HEK293 (cell line): ENCODE measurements around the gene RANBP10.

Experiments
- BCL11A ChIP-seq: fragments of 450-650 bp; formaldehyde crosslinking; IDR thresholded peaks from 2 replicates; pipeline ENCODE4 v1.5.1; 2016; ENCODE audit warnings: low read depth, missing biosample characterization, missing genetic modification characterization
- EGR2 ChIP-seq: fragments of 450-650 bp; formaldehyde crosslinking; IDR thresholded peaks from 2 replicates; pipeline ENCODE4 v1.5.1; 2016; ENCODE audit warnings: low read depth, missing biosample characterization, missing genetic modification characterization
- KLF10 ChIP-seq: fragments of 450-650 bp; IDR thresholded peaks from 2 replicates; pipeline ENCODE4 v1.5.1; 2018; ENCODE audit warnings: missing biosample characterization, mild to moderate bottlenecking, missing genetic modification characterization
- KLF16 ChIP-seq: fragments of 450-650 bp; formaldehyde crosslinking; IDR thresholded peaks from 2 replicates; pipeline ENCODE4 v1.5.1; 2017; ENCODE audit warnings: missing biosample characterization, missing genetic modification characterization
- SCRT1 ChIP-seq: fragments of 450-650 bp; formaldehyde crosslinking; IDR thresholded peaks from 2 replicates; pipeline ENCODE4 v1.5.1; 2016; ENCODE audit warnings: missing biosample characterization, missing genetic modification characterization, borderline replicate concordance
- ZFP37 ChIP-seq: fragments of 450-650 bp; formaldehyde crosslinking; IDR thresholded peaks from 2 replicates; pipeline ENCODE4 v1.5.1; 2016; ENCODE audit warnings: missing biosample characterization, missing genetic modification characterization
- ZIC2 ChIP-seq: fragments of 450-650 bp; formaldehyde crosslinking; IDR thresholded peaks from 2 replicates; pipeline ENCODE4 v1.5.1; 2016; ENCODE audit warnings: missing biosample characterization, missing genetic modification characterization
- ZNF121 ChIP-seq: fragments of 450-650 bp; formaldehyde crosslinking; IDR thresholded peaks from 2 replicates; pipeline ENCODE4 v1.5.1; 2016; ENCODE audit warnings: missing biosample characterization, missing genetic modification characterization
- ZNF140 ChIP-seq: fragments of 450-650 bp; formaldehyde crosslinking; IDR thresholded peaks from 2 replicates; pipeline ENCODE4 v1.5.1; 2016; ENCODE audit warnings: missing biosample characterization, missing genetic modification characterization
- ZNF169 ChIP-seq: fragments of 450-650 bp; formaldehyde crosslinking; IDR thresholded peaks from 2 replicates; pipeline ENCODE4 v1.5.1; 2016; ENCODE audit warnings: missing biosample characterization, missing genetic modification characterization
- ZNF2 ChIP-seq: fragments of 450-650 bp; formaldehyde crosslinking; IDR thresholded peaks from 2 replicates; pipeline ENCODE4 v1.5.1; 2016; ENCODE audit warnings: missing biosample characterization, missing genetic modification characterization
- ZNF211 ChIP-seq: fragments of 450-650 bp; formaldehyde crosslinking; IDR thresholded peaks from 2 replicates; pipeline ENCODE4 v1.5.1; 2016; ENCODE audit warnings: low read depth, missing biosample characterization, missing genetic modification characterization
- ZNF391 ChIP-seq: fragments of 450-650 bp; formaldehyde crosslinking; IDR thresholded peaks from 2 replicates; pipeline ENCODE4 v1.5.1; 2016; ENCODE audit warnings: low read depth, missing biosample characterization, missing genetic modification characterization, borderline replicate concordance
- ZNF394 ChIP-seq: fragments of 450-650 bp; formaldehyde crosslinking; IDR thresholded peaks from 2 replicates; pipeline ENCODE4 v1.5.1; 2016; ENCODE audit warnings: missing biosample characterization, missing genetic modification characterization, mild to moderate bottlenecking, moderate library complexity, borderline replicate concordance
- ZNF426 ChIP-seq: fragments of 450-650 bp; formaldehyde crosslinking; IDR thresholded peaks from 2 replicates; pipeline ENCODE4 v1.5.1; 2017; ENCODE audit warnings: missing biosample characterization, missing genetic modification characterization, mild to moderate bottlenecking, inconsistent platforms, moderate library complexity
- ZNF530 ChIP-seq: fragments of 450-650 bp; formaldehyde crosslinking; IDR thresholded peaks from 2 replicates; pipeline ENCODE4 v1.5.1; 2016; ENCODE audit warnings: low read depth, missing biosample characterization, missing genetic modification characterization
- ZNF555 ChIP-seq: fragments of 450-650 bp; formaldehyde crosslinking; conservative IDR thresholded peaks from 2 replicates; pipeline ENCODE4 v1.5.1; 2017; ENCODE audit warnings: missing biosample characterization, mild to moderate bottlenecking, missing genetic modification characterization, inconsistent platforms
- ZNF561 ChIP-seq: fragments of 450-650 bp; IDR thresholded peaks from 2 replicates; pipeline ENCODE4 v1.5.1; 2018; ENCODE audit warnings: missing biosample characterization, missing genetic modification characterization, borderline replicate concordance
- ZNF621 ChIP-seq: fragments of 450-650 bp; formaldehyde crosslinking; IDR thresholded peaks from 2 replicates; pipeline ENCODE4 v1.5.1; 2017; ENCODE audit warnings: missing biosample characterization, missing genetic modification characterization
- ZNF654 ChIP-seq: fragments of 450-650 bp; formaldehyde crosslinking; IDR thresholded peaks from 2 replicates; pipeline ENCODE4 v1.5.1; 2016; ENCODE audit warnings: low read depth, missing biosample characterization, missing genetic modification characterization
- ZNF664 ChIP-seq: fragments of 450-650 bp; formaldehyde crosslinking; IDR thresholded peaks from 2 replicates; pipeline ENCODE4 v1.5.1; 2016; ENCODE audit warnings: missing biosample characterization, missing genetic modification characterization
- ZNF707 ChIP-seq: fragments of 450-650 bp; formaldehyde crosslinking; IDR thresholded peaks from 2 replicates; pipeline ENCODE4 v1.5.1; 2016; ENCODE audit warnings: missing biosample characterization, missing genetic modification characterization
- ZNF777 ChIP-seq: fragments of 450-650 bp; formaldehyde crosslinking; IDR thresholded peaks from 2 replicates; pipeline ENCODE4 v1.5.1; 2017; ENCODE audit warnings: missing biosample characterization, missing genetic modification characterization, borderline replicate concordance
- TF ChIP-seq, protein P1 (sequence below): fragments of 450-650 bp; formaldehyde crosslinking; IDR thresholded peaks from 2 replicates; pipeline ENCODE4 v1.5.0; 2017; ENCODE audit warnings: missing biosample characterization, missing genetic modification characterization, borderline replicate concordance
- TF ChIP-seq, protein P2 (sequence below): fragments of 450-650 bp; formaldehyde crosslinking; IDR thresholded peaks from 2 replicates; pipeline ENCODE4 v1.5.1; 2016; ENCODE audit warnings: missing biosample characterization, missing genetic modification characterization
- TF ChIP-seq, protein P3 (sequence below): fragments of 450-650 bp; formaldehyde crosslinking; IDR thresholded peaks from 2 replicates; pipeline ENCODE4 v1.5.1; 2016; ENCODE audit warnings: missing biosample characterization, missing genetic modification characterization
- TF ChIP-seq, protein P4 (sequence below): fragments of 450-650 bp; formaldehyde crosslinking; IDR thresholded peaks from 2 replicates; pipeline ENCODE4 v1.5.1; 2016; ENCODE audit warnings: missing biosample characterization, missing genetic modification characterization
- TF ChIP-seq, protein P5 (sequence below): fragments of 450-650 bp; formaldehyde crosslinking; IDR thresholded peaks from 2 replicates; pipeline ENCODE4 v1.5.1; 2016; ENCODE audit warnings: missing biosample characterization, missing genetic modification characterization
- TF ChIP-seq, protein P6 (sequence below): fragments of 450-650 bp; formaldehyde crosslinking; IDR thresholded peaks from 2 replicates; pipeline ENCODE4 v1.5.1; 2016; ENCODE audit warnings: missing biosample characterization, missing genetic modification characterization

The RANBP10 gene

DNA sequence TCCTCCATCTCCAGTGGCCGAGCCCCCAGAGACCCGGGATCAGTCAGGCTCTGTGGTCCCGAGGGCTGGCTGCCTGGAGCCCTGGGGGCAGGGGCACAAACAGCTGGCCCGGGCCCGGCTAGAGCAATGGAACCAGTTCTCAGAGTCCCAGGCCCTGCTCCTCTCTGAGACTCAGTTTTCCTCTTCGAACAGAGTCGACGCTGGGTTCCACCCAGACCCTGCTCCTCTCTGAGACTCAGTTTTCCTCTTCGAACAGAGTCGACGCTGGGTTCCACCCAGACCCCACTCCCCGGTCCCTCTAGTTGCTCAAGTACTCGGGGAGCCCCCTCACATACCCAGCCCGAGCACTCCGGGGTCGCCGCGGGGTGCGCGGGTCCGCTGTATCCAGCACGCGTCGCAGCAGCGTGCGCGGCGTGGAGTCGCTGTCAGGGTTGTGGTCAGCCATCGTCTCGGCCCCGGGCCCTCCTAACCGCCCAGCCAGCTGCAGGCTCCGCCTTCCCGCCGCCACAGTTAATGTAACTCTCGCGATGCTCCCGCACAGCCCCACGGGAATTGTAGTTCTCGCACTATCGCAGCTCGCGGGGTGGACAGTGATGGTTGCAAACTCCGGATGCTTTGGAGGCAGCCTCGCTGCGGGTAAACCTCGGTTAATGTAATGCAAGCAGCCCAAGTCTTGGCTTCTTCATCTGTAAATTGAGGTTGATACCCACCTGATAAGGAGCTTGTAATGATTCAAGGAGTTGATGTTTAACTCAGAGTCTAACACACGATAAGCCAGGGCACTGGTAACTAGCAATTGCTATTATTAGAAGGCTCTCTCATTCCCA, 27.3 kb upstream of the RANBP10 start (continued):
- TF ChIP-seq, protein P1, sequence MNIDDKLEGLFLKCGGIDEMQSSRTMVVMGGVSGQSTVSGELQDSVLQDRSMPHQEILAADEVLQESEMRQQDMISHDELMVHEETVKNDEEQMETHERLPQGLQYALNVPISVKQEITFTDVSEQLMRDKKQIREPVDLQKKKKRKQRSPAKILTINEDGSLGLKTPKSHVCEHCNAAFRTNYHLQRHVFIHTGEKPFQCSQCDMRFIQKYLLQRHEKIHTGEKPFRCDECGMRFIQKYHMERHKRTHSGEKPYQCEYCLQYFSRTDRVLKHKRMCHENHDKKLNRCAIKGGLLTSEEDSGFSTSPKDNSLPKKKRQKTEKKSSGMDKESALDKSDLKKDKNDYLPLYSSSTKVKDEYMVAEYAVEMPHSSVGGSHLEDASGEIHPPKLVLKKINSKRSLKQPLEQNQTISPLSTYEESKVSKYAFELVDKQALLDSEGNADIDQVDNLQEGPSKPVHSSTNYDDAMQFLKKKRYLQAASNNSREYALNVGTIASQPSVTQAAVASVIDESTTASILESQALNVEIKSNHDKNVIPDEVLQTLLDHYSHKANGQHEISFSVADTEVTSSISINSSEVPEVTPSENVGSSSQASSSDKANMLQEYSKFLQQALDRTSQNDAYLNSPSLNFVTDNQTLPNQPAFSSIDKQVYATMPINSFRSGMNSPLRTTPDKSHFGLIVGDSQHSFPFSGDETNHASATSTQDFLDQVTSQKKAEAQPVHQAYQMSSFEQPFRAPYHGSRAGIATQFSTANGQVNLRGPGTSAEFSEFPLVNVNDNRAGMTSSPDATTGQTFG = no peak
- TF ChIP-seq SCRT1 (tag by site-specific recombination) (no peak), ZNF664 (tag by site-specific recombination) (no peak; the same call in 1 of the 2 replicates), ZNF621 (tag by site-specific recombination) (no peak), ZIC2 (peak; percentile 81), ZNF394 (tag by site-specific recombination) (no peak), ZNF2 (tag by site-specific recombination) (peak; percentile 49; the same call in 1 of the 2 replicates), EGR2 (no peak), ZNF777 (tag by site-specific recombination) (no peak), ZFP37 (tag by site-specific recombination) (no peak), ZNF391 (tag by site-specific recombination) (no peak; the same call in 1 of the 2 replicates), ZNF654 (tag by site-specific recombination) (no peak), ZNF140 (tag by site-specific recombination) (no peak), ZNF530 (tag by site-specific recombination) (no peak), ZNF561 (tag by site-specific recombination) (peak; percentile 27; the same call in 1 of the 2 replicates), ZNF169 (tag by site-specific recombination) (no peak), BCL11A (tag by site-specific recombination) (no peak), ZNF555 (tag by site-specific recombination) (no peak), KLF10 (no peak), ZNF707 (tag by site-specific recombination) (no peak), ZNF211 (no peak), ZNF426 (tag by site-specific recombination) (no peak), ZNF121 (tag by site-specific recombination) (no peak), KLF16 (tag by site-specific recombination) (peak; percentile 81; the same call in 1 of the 2 replicates)
- TF ChIP-seq, protein P2, sequence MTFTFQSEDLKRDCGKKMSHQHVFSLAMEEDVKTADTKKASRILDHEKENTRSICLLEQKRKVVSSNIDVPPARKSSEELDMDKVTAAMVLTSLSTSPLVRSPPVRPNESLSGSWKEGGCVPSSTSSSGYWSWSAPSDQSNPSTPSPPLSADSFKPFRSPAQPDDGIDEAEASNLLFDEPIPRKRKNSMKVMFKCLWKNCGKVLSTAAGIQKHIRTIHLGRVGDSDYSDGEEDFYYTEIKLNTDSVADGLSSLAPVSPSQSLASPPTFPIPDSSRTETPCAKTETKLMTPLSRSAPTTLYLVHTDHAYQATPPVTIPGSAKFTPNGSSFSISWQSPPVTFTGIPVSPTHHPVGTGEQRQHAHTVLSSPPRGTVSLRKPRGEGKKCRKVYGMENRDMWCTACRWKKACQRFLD (tag by site-specific recombination) = no peak
- TF ChIP-seq, protein P3, sequence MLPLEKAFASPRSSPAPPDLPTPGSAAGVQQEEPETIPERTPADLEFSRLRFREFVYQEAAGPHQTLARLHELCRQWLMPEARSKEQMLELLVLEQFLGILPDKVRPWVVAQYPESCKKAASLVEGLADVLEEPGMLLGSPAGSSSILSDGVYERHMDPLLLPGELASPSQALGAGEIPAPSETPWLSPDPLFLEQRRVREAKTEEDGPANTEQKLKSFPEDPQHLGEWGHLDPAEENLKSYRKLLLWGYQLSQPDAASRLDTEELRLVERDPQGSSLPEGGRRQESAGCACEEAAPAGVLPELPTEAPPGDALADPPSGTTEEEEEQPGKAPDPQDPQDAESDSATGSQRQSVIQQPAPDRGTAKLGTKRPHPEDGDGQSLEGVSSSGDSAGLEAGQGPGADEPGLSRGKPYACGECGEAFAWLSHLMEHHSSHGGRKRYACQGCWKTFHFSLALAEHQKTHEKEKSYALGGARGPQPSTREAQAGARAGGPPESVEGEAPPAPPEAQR = no peak
- TF ChIP-seq, protein P4, sequence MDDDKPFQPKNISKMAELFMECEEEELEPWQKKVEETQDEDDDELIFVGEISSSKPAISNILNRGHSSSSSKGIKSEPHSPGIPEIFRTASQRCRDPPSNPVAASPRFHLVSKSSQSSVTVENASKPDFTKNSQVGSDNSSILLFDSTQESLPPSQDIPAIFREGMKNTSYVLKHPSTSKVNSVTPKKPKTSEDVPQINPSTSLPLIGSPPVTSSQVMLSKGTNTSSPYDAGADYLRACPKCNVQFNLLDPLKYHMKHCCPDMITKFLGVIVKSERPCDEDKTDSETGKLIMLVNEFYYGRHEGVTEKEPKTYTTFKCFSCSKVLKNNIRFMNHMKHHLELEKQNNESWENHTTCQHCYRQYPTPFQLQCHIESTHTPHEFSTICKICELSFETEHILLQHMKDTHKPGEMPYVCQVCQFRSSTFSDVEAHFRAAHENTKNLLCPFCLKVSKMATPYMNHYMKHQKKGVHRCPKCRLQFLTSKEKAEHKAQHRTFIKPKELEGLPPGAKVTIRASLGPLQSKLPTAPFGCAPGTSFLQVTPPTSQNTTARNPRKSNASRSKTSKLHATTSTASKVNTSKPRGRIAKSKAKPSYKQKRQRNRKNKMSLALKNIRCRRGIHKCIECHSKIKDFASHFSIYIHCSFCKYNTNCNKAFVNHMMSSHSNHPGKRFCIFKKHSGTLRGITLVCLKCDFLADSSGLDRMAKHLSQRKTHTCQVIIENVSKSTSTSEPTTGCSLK (tag by site-specific recombination) = no peak
- TF ChIP-seq, protein P5, sequence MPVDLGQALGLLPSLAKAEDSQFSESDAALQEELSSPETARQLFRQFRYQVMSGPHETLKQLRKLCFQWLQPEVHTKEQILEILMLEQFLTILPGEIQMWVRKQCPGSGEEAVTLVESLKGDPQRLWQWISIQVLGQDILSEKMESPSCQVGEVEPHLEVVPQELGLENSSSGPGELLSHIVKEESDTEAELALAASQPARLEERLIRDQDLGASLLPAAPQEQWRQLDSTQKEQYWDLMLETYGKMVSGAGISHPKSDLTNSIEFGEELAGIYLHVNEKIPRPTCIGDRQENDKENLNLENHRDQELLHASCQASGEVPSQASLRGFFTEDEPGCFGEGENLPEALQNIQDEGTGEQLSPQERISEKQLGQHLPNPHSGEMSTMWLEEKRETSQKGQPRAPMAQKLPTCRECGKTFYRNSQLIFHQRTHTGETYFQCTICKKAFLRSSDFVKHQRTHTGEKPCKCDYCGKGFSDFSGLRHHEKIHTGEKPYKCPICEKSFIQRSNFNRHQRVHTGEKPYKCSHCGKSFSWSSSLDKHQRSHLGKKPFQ = no peak
- TF ChIP-seq, protein P6, sequence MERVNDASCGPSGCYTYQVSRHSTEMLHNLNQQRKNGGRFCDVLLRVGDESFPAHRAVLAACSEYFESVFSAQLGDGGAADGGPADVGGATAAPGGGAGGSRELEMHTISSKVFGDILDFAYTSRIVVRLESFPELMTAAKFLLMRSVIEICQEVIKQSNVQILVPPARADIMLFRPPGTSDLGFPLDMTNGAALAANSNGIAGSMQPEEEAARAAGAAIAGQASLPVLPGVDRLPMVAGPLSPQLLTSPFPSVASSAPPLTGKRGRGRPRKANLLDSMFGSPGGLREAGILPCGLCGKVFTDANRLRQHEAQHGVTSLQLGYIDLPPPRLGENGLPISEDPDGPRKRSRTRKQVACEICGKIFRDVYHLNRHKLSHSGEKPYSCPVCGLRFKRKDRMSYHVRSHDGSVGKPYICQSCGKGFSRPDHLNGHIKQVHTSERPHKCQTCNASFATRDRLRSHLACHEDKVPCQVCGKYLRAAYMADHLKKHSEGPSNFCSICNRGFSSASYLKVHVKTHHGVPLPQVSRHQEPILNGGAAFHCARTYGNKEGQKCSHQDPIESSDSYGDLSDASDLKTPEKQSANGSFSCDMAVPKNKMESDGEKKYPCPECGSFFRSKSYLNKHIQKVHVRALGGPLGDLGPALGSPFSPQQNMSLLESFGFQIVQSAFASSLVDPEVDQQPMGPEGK (tag by site-specific recombination) = 0 out of 2 replicates have a peak, but pooled peaks have one; percentile 35
